Measurements from ENCODE around the gene SNX17. TPM values are rescaled to one million over a fixed set of nuclear protein-coding genes. Genes with fewer than 3 reads are reported as not detected.

Gene SNX17
- total and polyA plus RNA-seq, 2 of the 13 experiments (the other 11 are each of a cell fraction or from before 2014, with no cell fraction given): 75.0 to 109 TPM

DNA sequence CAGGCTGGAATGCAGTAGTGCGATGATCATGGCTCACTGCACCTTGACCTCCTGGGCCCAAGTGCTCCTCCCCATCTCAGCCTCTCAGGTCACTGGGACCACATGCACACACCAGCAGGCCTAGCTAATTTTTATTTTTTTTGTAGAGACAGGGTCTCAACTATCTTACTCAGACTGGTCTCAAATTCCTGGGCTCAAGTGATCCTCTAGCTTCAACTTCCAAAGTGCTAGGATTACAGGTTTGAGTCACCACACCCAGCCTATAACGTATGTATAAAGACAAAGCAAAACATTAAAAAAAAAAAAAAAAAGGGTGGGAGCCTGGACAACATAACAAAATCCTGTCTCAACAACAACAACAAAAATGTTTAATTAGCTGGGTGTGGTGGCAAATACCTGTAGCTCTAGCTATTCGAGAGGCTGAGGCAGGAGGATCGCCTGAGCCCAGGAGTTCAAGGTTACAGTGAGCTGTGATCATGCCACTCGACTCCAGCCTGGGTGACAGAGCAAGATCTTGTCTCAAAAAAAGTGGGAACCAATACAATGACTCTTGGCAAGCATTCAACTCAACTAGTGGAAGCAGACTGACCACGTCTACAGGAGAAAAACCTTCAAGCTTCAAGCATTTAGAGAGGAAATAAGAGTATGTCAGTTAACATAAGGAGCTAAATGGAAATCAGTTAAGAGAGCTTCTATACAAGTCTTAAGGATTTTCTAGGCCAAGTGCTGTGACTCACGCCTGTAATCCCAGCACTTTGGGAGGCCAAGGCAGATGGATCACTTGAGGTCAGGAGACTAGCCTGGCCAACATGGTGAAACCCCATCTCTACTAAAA is 16.4 kb upstream of the SNX17 start (continued):
- TF ChIP-seq, protein P1, sequence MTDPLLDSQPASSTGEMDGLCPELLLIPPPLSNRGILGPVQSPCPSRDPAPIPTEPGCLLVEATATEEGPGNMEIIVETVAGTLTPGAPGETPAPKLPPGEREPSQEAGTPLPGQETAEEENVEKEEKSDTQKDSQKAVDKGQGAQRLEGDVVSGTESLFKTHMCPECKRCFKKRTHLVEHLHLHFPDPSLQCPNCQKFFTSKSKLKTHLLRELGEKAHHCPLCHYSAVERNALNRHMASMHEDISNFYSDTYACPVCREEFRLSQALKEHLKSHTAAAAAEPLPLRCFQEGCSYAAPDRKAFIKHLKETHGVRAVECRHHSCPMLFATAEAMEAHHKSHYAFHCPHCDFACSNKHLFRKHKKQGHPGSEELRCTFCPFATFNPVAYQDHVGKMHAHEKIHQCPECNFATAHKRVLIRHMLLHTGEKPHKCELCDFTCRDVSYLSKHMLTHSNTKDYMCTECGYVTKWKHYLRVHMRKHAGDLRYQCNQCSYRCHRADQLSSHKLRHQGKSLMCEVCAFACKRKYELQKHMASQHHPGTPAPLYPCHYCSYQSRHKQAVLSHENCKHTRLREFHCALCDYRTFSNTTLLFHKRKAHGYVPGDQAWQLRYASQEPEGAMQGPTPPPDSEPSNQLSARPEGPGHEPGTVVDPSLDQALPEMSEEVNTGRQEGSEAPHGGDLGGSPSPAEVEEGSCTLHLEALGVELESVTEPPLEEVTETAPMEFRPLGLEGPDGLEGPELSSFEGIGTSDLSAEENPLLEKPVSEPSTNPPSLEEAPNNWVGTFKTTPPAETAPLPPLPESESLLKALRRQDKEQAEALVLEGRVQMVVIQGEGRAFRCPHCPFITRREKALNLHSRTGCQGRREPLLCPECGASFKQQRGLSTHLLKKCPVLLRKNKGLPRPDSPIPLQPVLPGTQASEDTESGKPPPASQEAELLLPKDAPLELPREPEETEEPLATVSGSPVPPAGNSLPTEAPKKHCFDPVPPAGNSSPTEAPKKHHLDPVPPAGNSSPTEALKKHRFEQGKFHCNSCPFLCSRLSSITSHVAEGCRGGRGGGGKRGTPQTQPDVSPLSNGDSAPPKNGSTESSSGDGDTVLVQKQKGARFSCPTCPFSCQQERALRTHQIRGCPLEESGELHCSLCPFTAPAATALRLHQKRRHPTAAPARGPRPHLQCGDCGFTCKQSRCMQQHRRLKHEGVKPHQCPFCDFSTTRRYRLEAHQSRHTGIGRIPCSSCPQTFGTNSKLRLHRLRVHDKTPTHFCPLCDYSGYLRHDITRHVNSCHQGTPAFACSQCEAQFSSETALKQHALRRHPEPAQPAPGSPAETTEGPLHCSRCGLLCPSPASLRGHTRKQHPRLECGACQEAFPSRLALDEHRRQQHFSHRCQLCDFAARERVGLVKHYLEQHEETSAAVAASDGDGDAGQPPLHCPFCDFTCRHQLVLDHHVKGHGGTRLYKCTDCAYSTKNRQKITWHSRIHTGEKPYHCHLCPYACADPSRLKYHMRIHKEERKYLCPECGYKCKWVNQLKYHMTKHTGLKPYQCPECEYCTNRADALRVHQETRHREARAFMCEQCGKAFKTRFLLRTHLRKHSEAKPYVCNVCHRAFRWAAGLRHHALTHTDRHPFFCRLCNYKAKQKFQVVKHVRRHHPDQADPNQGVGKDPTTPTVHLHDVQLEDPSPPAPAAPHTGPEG (CRISPR knock-in tag; IDR thresholded peaks at IDR 0.05): no peak
- TF ChIP-seq RXRB (CRISPR knock-in tag; IDR thresholded peaks at IDR 0.05; ENCODE audit: borderline replicate concordance) (peak; percentile 3; the same call in 1 of the 2 replicates), AGO2 (optimal IDR thresholded peaks at IDR 0.05; ENCODE audit: low read depth, low read length) (no peak), ZNF33B (CRISPR knock-in tag; IDR thresholded peaks at IDR 0.05) (no peak), SNAI1 (CRISPR knock-in tag; IDR thresholded peaks at IDR 0.05; ENCODE audit: borderline replicate concordance) (no peak), ZNF335 (CRISPR knock-in tag; IDR thresholded peaks at IDR 0.05) (0 out of 2 replicates have a peak, but pooled peaks have one; percentile 20), ZNF33A (CRISPR knock-in tag; IDR thresholded peaks at IDR 0.05; ENCODE audit: borderline replicate concordance) (no peak), ZBTB3 (CRISPR knock-in tag; IDR thresholded peaks at IDR 0.05; ENCODE audit: borderline replicate concordance, low read depth) (0 out of 2 replicates have a peak, but pooled peaks have one; percentile 69), ZFYVE20 (CRISPR knock-in tag; IDR thresholded peaks at IDR 0.05; ENCODE audit: borderline replicate concordance, low read depth) (no peak), CBX2 (IDR thresholded peaks at IDR 0.05; ENCODE audit: low read depth, low read length) (no peak), CBX2 (CRISPR knock-in tag; IDR thresholded peaks at IDR 0.05; ENCODE audit: low read depth) (0 out of 2 replicates have a peak, but pooled peaks have one; percentile 64), ZFY (CRISPR knock-in tag; IDR thresholded peaks at IDR 0.05) (peak; percentile 68), KDM2A (CRISPR knock-in tag; IDR thresholded peaks at IDR 0.05; ENCODE audit: borderline replicate concordance, low read depth) (no peak), ZNF572 (CRISPR knock-in tag; IDR thresholded peaks at IDR 0.05) (no peak), ZNF558 (CRISPR knock-in tag; IDR thresholded peaks at IDR 0.05; ENCODE audit: borderline replicate concordance) (no peak)
- TF ChIP-seq, protein P2, sequence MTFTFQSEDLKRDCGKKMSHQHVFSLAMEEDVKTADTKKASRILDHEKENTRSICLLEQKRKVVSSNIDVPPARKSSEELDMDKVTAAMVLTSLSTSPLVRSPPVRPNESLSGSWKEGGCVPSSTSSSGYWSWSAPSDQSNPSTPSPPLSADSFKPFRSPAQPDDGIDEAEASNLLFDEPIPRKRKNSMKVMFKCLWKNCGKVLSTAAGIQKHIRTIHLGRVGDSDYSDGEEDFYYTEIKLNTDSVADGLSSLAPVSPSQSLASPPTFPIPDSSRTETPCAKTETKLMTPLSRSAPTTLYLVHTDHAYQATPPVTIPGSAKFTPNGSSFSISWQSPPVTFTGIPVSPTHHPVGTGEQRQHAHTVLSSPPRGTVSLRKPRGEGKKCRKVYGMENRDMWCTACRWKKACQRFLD (CRISPR knock-in tag; IDR thresholded peaks at IDR 0.05; ENCODE audit: borderline replicate concordance): no peak
- TF ChIP-seq, protein P3, sequence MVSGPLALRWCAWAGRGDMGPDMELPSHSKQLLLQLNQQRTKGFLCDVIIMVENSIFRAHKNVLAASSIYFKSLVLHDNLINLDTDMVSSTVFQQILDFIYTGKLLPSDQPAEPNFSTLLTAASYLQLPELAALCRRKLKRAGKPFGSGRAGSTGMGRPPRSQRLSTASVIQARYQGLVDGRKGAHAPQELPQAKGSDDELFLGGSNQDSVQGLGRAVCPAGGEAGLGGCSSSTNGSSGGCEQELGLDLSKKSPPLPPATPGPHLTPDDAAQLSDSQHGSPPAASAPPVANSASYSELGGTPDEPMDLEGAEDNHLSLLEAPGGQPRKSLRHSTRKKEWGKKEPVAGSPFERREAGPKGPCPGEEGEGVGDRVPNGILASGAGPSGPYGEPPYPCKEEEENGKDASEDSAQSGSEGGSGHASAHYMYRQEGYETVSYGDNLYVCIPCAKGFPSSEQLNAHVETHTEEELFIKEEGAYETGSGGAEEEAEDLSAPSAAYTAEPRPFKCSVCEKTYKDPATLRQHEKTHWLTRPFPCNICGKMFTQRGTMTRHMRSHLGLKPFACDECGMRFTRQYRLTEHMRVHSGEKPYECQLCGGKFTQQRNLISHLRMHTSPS (CRISPR knock-in tag; IDR thresholded peaks at IDR 0.05; ENCODE audit: low read depth): no peak
- TF ChIP-seq, protein P4, sequence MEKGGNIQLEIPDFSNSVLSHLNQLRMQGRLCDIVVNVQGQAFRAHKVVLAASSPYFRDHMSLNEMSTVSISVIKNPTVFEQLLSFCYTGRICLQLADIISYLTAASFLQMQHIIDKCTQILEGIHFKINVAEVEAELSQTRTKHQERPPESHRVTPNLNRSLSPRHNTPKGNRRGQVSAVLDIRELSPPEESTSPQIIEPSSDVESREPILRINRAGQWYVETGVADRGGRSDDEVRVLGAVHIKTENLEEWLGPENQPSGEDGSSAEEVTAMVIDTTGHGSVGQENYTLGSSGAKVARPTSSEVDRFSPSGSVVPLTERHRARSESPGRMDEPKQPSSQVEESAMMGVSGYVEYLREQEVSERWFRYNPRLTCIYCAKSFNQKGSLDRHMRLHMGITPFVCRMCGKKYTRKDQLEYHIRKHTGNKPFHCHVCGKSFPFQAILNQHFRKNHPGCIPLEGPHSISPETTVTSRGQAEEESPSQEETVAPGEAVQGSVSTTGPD (CRISPR knock-in tag; IDR thresholded peaks at IDR 0.05): no peak

Data from HepG2 (cell line).